Natural killer cell treated with Interleukin-12 subunit alpha and Interleukin-12 subunit beta and Interleukin-15 and Interleukin-18, amount 100 ng/mL, for 72 hours (primary cell): Measurements from ENCODE around the gene KRT81. TPM values are rescaled to one million over a fixed set of nuclear protein-coding genes. Genes with fewer than 3 reads are reported as not detected.
"Not testable (repeated sequence)": the region's sequence is repeated elsewhere in the genome, so short reads cannot be mapped to it uniquely, and the experiment has no call there.

Experiments used
- ATAC-seq, 2 donors: fragments of 150-1000 bp; cut with Tn5 transposase in 1 of 2; sonication (Bioruptor Pico), chemical (Tn5 transposase) in 1 of 2; 2 replicates each; pipeline ENCODE4 v1.10.0; 2021
- DNase-seq: peaks from one replicate; pipeline ENCODE4 v3.0.0; 2022; ENCODE audit warnings: low spot score
- H3K27ac Mint-ChIP-seq, 2 donors: 1 replicate in 1 of 2; 2 replicates in 1 of 2; pipeline ENCODE4 v1.8.0; 2022; ENCODE audit warnings: mixed read lengths in 2 of 2, mild to moderate bottlenecking in 1 of 2, moderate library complexity in 1 of 2
- H3K27me3 Mint-ChIP-seq, 2 donors: 1 replicate in 1 of 2; 2 replicates in 1 of 2; pipeline ENCODE4 v1.8.0; 2022; ENCODE audit warnings: mixed read lengths in 2 of 2
- H3K36me3 Mint-ChIP-seq: one replicate; pipeline ENCODE4 v1.8.0; 2022; ENCODE audit warnings: mixed read lengths
- H3K4me1 Mint-ChIP-seq, 2 donors: 1 replicate in 1 of 2; 2 replicates in 1 of 2; pipeline ENCODE4 v1.8.0; 2022; ENCODE audit warnings: low read depth in 2 of 2, mixed read lengths in 2 of 2, mild to moderate bottlenecking in 1 of 2
- H3K4me3 Mint-ChIP-seq: one replicate; pipeline ENCODE4 v1.8.0; 2022; ENCODE audit warnings: mixed read lengths
- H3K9me3 Mint-ChIP-seq: 2 replicates; pipeline ENCODE4 v1.8.0; 2022; ENCODE audit warnings: mixed read lengths
- total RNA-seq, 2 donors: library from RNA; stranded (reverse); gene quantifications; one replicate each; pipeline ENCODE4 v1.2.3, GENCODE V29; 2022

Gene KRT81
- total RNA-seq, 2 donors from 2014 or later = 0.22 TPM; not detected in 1

DNA sequence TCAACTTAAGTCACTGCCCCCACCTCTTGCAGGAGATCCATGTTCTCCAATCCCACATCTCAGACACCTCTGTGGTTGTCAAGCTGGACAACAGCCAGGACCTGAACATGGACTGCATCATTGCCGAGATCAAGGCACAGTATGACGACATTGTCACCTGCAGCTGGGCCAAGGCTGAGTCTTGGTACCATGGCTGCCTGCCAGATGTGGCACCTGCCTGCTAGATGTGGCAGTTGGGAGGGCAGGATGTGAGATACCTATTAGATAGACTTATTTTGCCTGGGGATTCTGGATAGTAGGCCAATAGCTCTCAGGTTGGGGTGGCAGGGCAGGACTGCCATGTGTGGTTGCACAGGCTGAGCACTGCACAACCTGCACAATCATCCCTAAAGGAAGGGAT is 24.8 kb downstream of the KRT81 start:
- H3K9me3 Mint-ChIP-seq = no peaks in the 10 kb centered on the region
- peak in 1 of 2 donors; percentile 17 for ATAC-seq
- peaks cover 6 to 24% of the 10 kb centered on the region in 2 donors for H3K27me3 Mint-ChIP-seq
- H3K4me3 Mint-ChIP-seq = no peak overlapping the region
- H3K4me1 Mint-ChIP-seq = peaks cover 3 to 4% of the 10 kb centered on the region in 2 donors
- H3K36me3 Mint-ChIP-seq = no peaks in the 10 kb centered on the region
- H3K27ac Mint-ChIP-seq = no peak overlapping the region
- no peak for DNase-seq

DNA sequence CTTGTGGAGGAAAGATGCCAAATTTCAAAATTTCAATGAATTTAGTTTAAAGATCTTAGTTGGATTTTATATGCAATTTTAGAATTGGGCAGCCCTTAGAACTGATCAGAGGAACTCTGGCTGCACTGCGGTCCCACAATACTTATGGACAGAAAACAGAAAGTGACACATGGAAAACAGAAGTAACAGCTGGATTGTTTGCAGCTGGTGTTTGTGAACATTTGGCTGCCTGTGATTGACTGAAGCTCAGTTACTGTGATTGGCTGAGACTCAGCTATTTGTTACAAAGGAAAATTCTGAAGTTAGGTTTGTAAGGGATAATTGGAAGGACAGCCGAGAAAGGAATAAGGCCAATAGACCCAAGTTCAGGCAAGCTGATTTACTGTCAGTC is 26.9 kb downstream of the KRT81 start:
- H3K27me3 Mint-ChIP-seq = peaks cover 19 to 26% of the 10 kb centered on the region in 2 donors
- no peak for ATAC-seq

GRCh38 chr12:52263761-52264434 is 27.4 kb downstream of the KRT81 start:
- no peak overlapping the region for H3K27ac Mint-ChIP-seq
- H3K36me3 Mint-ChIP-seq = no peaks in the 10 kb centered on the region
- no peak for ATAC-seq
- DNase-seq = no peak
- no peaks in the 10 kb centered on the region for H3K9me3 Mint-ChIP-seq
- H3K4me1 Mint-ChIP-seq = peaks cover 8 to 13% of the 10 kb centered on the region in 2 donors
- peaks cover 24 to 30% of the 10 kb centered on the region in 2 donors for H3K27me3 Mint-ChIP-seq
- H3K4me3 Mint-ChIP-seq = no peak overlapping the region

More for the DNA sequence above, 26.9 kb downstream of the KRT81 start:
- Mint-ChIP-seq H3K36me3 (no peaks in the 10 kb centered on the region), H3K4me1 (peaks cover 8 to 13% of the 10 kb centered on the region in 2 donors), H3K27ac (no peak overlapping the region), H3K4me3 (no peak overlapping the region), H3K9me3 (no peaks in the 10 kb centered on the region)
- DNase-seq = no peak

- Mint-ChIP-seq H3K4me1 (peaks cover 8 to 13% of the 10 kb centered on the region in 2 donors), H3K36me3 (no peaks in the 10 kb centered on the region), H3K4me3 (no peak overlapping the region), H3K27me3 (peaks cover 26 to 32% of the 10 kb centered on the region in 2 donors), H3K9me3 (no peaks in the 10 kb centered on the region), H3K27ac (no peak overlapping the region)
- DNase-seq (no peak), ATAC-seq (no peak)
Observed at GRCh38 chr12:52262286-52262685, 29.0 kb downstream of the KRT81 start.

GRCh38 chr12:52261208-52261484 is 30.2 kb downstream of the KRT81 start:
- H3K27me3 Mint-ChIP-seq = peaks cover 34 to 40% of the 10 kb centered on the region in 2 donors
- DNase-seq (no peak), ATAC-seq (no peak)
- no peak overlapping the region for H3K27ac Mint-ChIP-seq
- H3K36me3 Mint-ChIP-seq = no peaks in the 10 kb centered on the region
- H3K4me3 Mint-ChIP-seq = no peak overlapping the region
- H3K9me3 Mint-ChIP-seq = no peaks in the 10 kb centered on the region
- peaks cover 8 to 13% of the 10 kb centered on the region in 2 donors for H3K4me1 Mint-ChIP-seq

- ATAC-seq (no peak), DNase-seq (no peak)
- peaks cover 40 to 46% of the 10 kb centered on the region in 2 donors for H3K27me3 Mint-ChIP-seq
- H3K4me1 Mint-ChIP-seq = peaks cover 8 to 13% of the 10 kb centered on the region in 2 donors
- no peaks in the 10 kb centered on the region for H3K36me3 Mint-ChIP-seq
- no peaks in the 10 kb centered on the region for H3K9me3 Mint-ChIP-seq
- H3K27ac Mint-ChIP-seq = no peak overlapping the region
- H3K4me3 Mint-ChIP-seq = no peak overlapping the region
Observed at GRCh38 chr12:52260361-52261207, 30.8 kb downstream of the KRT81 start.

DNA sequence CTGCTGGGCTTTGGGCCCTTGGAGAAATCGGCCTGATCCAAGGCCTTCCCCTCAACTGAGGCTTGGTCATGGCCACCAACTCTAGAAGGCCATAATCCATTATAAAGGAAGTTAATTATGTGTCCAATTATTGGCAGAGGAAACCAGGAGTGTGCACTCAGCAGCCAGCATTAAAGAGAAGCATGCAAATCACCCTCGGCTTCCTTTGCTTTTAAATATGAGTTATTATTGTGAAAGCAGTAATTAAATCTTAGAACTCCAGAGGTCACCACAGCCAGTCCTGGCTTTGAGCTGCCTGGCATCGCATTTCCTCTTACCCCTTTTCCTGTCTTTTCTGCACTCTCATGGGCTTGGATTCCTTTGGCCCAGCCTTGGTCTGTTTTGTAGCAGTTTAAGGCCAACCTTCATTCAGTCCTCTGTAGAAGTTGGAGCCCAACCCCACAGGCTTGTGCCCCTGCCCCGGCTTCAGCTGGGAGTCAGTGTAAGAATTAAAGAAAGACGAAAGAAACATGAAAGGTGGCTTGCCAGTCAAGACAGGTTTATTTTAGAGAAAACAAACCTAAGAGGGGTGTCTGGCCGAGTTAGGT is 31.6 kb downstream of the KRT81 start:
- Mint-ChIP-seq H3K36me3 (no peaks in the 10 kb centered on the region), H3K9me3 (no peaks in the 10 kb centered on the region), H3K4me1 (peaks cover 8 to 13% of the 10 kb centered on the region in 2 donors), H3K27ac (no peak overlapping the region), H3K27me3 (peaks cover 43 to 52% of the 10 kb centered on the region in 2 donors), H3K4me3 (no peak overlapping the region)
- ATAC-seq (no peak), DNase-seq (no peak)

DNA sequence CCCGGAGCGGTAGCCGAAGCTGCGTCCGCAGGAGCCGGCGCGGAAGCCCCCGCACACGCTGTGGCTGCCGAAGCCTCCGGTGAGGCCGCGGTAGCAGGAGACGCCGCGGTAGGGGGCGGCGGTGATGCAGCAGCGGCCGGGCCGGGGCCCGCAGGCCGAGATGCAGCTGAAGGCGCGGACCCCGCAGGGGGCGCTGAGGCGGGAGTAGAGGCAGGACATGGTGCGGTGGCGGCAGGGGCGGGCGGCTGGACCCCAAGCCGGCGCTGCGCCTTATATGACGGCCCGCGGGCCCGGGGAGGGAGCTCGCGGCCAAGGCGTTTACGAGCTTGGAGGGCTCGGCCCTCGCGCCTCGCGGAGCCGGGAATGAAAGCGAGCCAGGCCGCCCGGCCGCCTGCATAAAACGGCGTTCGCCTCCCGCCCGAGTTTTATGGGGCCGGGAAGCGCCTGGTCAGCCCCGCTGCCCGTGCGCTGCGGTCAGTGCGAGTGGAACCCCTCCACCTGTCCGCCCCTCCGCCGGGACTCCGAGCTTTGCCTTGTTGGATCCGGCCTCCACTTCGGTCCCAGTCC is 32.9 kb downstream of the KRT81 start:
- no peak overlapping the region for H3K4me3 Mint-ChIP-seq
- ATAC-seq (no peak), DNase-seq (no peak)
- peaks cover 43 to 52% of the 10 kb centered on the region in 2 donors for H3K27me3 Mint-ChIP-seq
- peaks cover 8 to 13% of the 10 kb centered on the region in 2 donors for H3K4me1 Mint-ChIP-seq
- H3K27ac Mint-ChIP-seq = no peak overlapping the region
- no peaks in the 10 kb centered on the region for H3K9me3 Mint-ChIP-seq
- H3K36me3 Mint-ChIP-seq = no peaks in the 10 kb centered on the region

- Mint-ChIP-seq H3K4me1 (peaks cover 8 to 16% of the 10 kb centered on the region in 2 donors), H3K27me3 (peaks cover 46 to 52% of the 10 kb centered on the region in 2 donors)
- DNase-seq, H3K27ac Mint-ChIP-seq, ATAC-seq, H3K4me3 Mint-ChIP-seq, H3K9me3 Mint-ChIP-seq, H3K36me3 Mint-ChIP-seq: not testable (repeated sequence)
Observed at GRCh38 chr12:52257922-52258321, 33.4 kb downstream of the KRT81 start.

DNA sequence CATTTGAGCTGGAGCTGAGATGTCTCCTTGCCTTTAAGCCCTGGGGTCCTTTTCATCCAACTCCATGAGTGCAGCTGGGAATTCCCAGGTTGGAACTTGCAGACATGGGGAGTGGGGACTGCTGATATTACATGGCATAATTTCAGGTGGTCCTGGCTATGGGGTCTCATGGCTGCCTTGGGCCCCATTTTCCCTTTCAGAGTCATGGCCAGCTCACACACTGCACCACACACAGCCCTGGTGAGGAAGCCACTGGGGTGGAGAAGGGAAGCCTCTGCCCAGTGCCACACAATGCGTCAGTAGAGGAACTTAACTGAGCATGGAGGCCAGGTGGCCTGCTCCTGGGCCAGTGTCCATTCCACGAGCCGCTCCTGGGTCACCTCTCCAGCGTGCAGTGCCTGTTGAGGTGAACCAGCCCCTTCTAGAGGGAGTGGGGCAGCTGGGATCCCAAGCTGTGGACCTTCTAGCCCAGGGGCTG is 34.2 kb downstream of the KRT81 start:
- ATAC-seq (no peak), DNase-seq (no peak)
- Mint-ChIP-seq H3K9me3 (no peaks in the 10 kb centered on the region), H3K27ac (no peak overlapping the region), H3K4me1 (peaks cover 8 to 20% of the 10 kb centered on the region in 2 donors), H3K36me3 (no peaks in the 10 kb centered on the region), H3K27me3 (peaks cover 46 to 50% of the 10 kb centered on the region in 2 donors), H3K4me3 (no peak overlapping the region)

DNA sequence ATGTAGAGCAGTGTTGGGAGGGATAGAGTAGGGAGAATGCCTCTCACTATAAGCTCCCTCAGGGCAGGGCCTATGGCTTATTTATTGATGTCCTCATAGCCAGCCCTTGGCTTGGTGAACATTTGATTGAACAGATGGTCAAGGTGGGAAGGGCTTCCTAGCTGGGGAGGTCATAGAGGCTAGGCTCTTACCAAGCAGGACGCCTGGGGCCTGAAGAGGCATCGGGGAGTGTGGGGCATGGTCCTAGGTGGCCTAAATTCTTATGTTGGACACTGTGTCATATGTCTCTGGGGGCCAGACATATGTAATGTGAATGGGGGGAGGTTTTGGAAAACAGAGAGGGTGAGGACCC is 34.8 kb downstream of the KRT81 start:
- Mint-ChIP-seq H3K9me3 (no peaks in the 10 kb centered on the region), H3K4me1 (peaks cover 14 to 24% of the 10 kb centered on the region in 2 donors), H3K27me3 (peaks cover 44 to 46% of the 10 kb centered on the region in 2 donors), H3K27ac (no peak overlapping the region), H3K36me3 (no peaks in the 10 kb centered on the region), H3K4me3 (no peak overlapping the region)
- no peak for DNase-seq
- ATAC-seq = no peak

DNA sequence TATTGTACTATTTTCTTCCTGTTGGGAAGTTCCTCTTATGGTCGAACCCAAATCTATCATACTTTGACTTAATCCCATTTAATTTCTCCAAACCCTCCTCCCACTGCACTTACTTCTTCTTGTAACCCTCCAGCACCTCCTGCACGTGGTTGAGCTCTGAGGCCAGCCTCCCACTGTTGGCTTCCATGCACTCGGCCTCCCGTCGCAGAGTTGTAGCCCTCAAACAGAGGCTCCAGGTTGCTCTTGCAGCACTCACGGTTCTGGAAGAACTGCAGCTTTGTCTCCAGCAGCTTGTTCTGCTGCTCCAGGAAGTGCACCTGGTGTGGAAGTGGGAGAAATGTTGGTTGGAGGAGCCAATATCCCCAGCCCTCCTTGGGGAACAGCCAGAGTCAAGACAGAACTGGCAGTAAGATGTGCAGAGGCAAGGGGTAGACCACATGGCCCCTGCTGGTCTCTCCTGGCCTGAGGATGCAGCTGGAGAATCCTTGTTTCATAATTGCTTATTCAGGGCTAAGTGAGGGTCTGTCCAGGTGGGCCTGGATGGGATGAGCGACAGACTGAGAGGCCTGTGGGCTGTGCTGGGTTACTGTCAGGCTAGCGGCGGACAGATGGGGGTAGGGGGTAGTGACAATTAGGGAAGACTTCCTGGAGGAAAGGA is 35.3 kb downstream of the KRT81 start:
- Mint-ChIP-seq H3K4me3 (no peak overlapping the region), H3K27ac (no peak overlapping the region), H3K9me3 (no peaks in the 10 kb centered on the region), H3K36me3 (no peaks in the 10 kb centered on the region), H3K27me3 (peaks cover 39 to 43% of the 10 kb centered on the region in 2 donors), H3K4me1 (peaks cover 18 to 28% of the 10 kb centered on the region in 2 donors)
- DNase-seq (no peak), ATAC-seq (no peak)

- ATAC-seq (no peak), DNase-seq (no peak)
- Mint-ChIP-seq H3K4me1 (peaks cover 12 to 19% of the 10 kb centered on the region in 2 donors), H3K27me3 (peaks cover 31 to 36% of the 10 kb centered on the region in 2 donors), H3K9me3 (no peaks in the 10 kb centered on the region), H3K27ac (no peak overlapping the region), H3K36me3 (no peaks in the 10 kb centered on the region), H3K4me3 (no peak overlapping the region)
Observed at GRCh38 chr12:52254965-52255751, 36.2 kb downstream of the KRT81 start.
